Skeletal muscle tissue (tissue), 4 donors: ENCODE measurements around the gene C11orf71. TPM values are rescaled to one million over a fixed set of nuclear protein-coding genes. Genes with fewer than 3 reads are reported as not detected.
A peak's percentile ranks its signal among the peaks of the same experiment; 100 is the strongest.

ENCODE experiments used
- H3K27ac ChIP-seq: one replicate; pipeline ENCODE4 v1.7.0; 2013; ENCODE audit warnings: mild to moderate bottlenecking, low read depth, low read length, inconsistent platforms
- H3K27me3 ChIP-seq, 3 donors: one replicate each; pipeline ENCODE4 v1.7.0; 2013; ENCODE audit warnings: low read length in 3 of 3; ENCODE audit not compliant: control insufficient read depth in 3 of 3, insufficient read depth in 3 of 3
- H3K36me3 ChIP-seq, 3 donors: one replicate each; pipeline ENCODE4 v1.7.0; 2013; ENCODE audit warnings: low read length in 3 of 3; ENCODE audit not compliant: control insufficient read depth in 3 of 3, insufficient read depth in 3 of 3
- H3K4me1 ChIP-seq, 3 donors: one replicate each; pipeline ENCODE4 v1.7.0; 2013; ENCODE audit warnings: low read length in 3 of 3, mild to moderate bottlenecking in 3 of 3; ENCODE audit not compliant: control insufficient read depth in 3 of 3, insufficient read depth in 3 of 3
- H3K4me3 ChIP-seq, 3 donors: one replicate each; pipeline ENCODE4 v1.7.0; 2013; ENCODE audit warnings: low read length in 3 of 3
- H3K9ac ChIP-seq, 3 donors: one replicate each; pipeline ENCODE4 v1.7.0; 2013; ENCODE audit warnings: low read length in 3 of 3, mild to moderate bottlenecking in 3 of 3, moderate library complexity in 2 of 3, low read depth in 1 of 3
- H3K9me3 ChIP-seq, 3 donors: one replicate each; pipeline ENCODE4 v1.7.0; 2013; ENCODE audit warnings: low read length in 3 of 3; ENCODE audit not compliant: control insufficient read depth in 3 of 3
- total RNA-seq: library from RNA; depleted of rRNA; stranded (reverse); fragments of >200 nt; gene quantifications from one replicate; pipeline ENCODE4 v1.2.3, GENCODE V29; 2014
- donor health status: Osteomylitis.

Gene C11orf71
- total RNA-seq, 1 donor from 2014 or later: 8.4 TPM

- Histone ChIP-seq H3K4me3 (peak overlapping the region; percentile 93 to 96 (median 96)), H3K9me3 (no peaks in the 10 kb centered on the region), H3K36me3 (peaks cover 0 to 8% (median 4%) of the 10 kb centered on the region in 3 donors), H3K27me3 (no peaks in the 10 kb centered on the region), H3K4me1 (peaks cover 0 to 22% (median 17%) of the 10 kb centered on the region in 3 donors), H3K9ac (peak overlapping the region; percentile 95 to 99 (median 97)), H3K27ac (peak overlapping the region; percentile 99)
Measured at GRCh38 chr11:114400915-114401223, 558 bp upstream of the C11orf71 start.

GRCh38 chr11:114399490-114400215 is 658 bp downstream of the C11orf71 start:
- H3K4me3 ChIP-seq: peak overlapping the region; percentile 93 to 96 (median 96)

GRCh38 chr11:114398303-114398920 is 1.9 kb downstream of the C11orf71 start:
- Histone ChIP-seq H3K9ac (peak overlapping the region in 1 of 3 donors; percentile 99), H3K27ac (peak overlapping the region; percentile 99), H3K27me3 (no peaks in the 10 kb centered on the region), H3K9me3 (no peaks in the 10 kb centered on the region), H3K4me3 (peak overlapping the region in 1 of 3 donors; percentile 93), H3K4me1 (peaks cover 0 to 20% (median 17%) of the 10 kb centered on the region in 3 donors), H3K36me3 (no peaks in the 10 kb centered on the region)

More at GRCh38 chr11:114399490-114400215, 658 bp downstream of the C11orf71 start:
- Histone ChIP-seq H3K4me1 (peaks cover 0 to 22% (median 17%) of the 10 kb centered on the region in 3 donors), H3K9ac (peak overlapping the region; percentile 95 to 99 (median 97)), H3K9me3 (no peaks in the 10 kb centered on the region), H3K27ac (peak overlapping the region; percentile 99), H3K36me3 (no peaks in the 10 kb centered on the region), H3K27me3 (no peaks in the 10 kb centered on the region)

- H3K27me3 ChIP-seq: no peaks in the 10 kb centered on the region
- H3K36me3 ChIP-seq: no peaks in the 10 kb centered on the region
- H3K27ac ChIP-seq: no peak overlapping the region
- H3K4me3 ChIP-seq: no peak overlapping the region
- no peaks in the 10 kb centered on the region for H3K9me3 ChIP-seq
- H3K4me1 ChIP-seq: peaks cover 0 to 20% (median 17%) of the 10 kb centered on the region in 3 donors
- no peak overlapping the region for H3K9ac ChIP-seq
Measured at GRCh38 chr11:114397349-114397982, 2.8 kb downstream of the C11orf71 start.

- H3K27ac ChIP-seq: no peak overlapping the region
- no peaks in the 10 kb centered on the region for H3K27me3 ChIP-seq
- no peak overlapping the region for H3K9ac ChIP-seq
- peaks cover 0 to 20% (median 17%) of the 10 kb centered on the region in 3 donors for H3K4me1 ChIP-seq
- H3K4me3 ChIP-seq: no peak overlapping the region
- no peaks in the 10 kb centered on the region for H3K36me3 ChIP-seq
- no peaks in the 10 kb centered on the region for H3K9me3 ChIP-seq
Measured at GRCh38 chr11:114396916-114397315, 3.4 kb downstream of the C11orf71 start.

GRCh38 chr11:114395736-114396135 is 4.6 kb downstream of the C11orf71 start:
- H3K9ac ChIP-seq: no peak overlapping the region
- no peak overlapping the region for H3K4me3 ChIP-seq
- H3K27me3 ChIP-seq: no peaks in the 10 kb centered on the region
- no peaks in the 10 kb centered on the region for H3K36me3 ChIP-seq
- H3K27ac ChIP-seq: no peak overlapping the region
- no peaks in the 10 kb centered on the region for H3K9me3 ChIP-seq
- H3K4me1 ChIP-seq: peaks cover 0 to 14% (median 13%) of the 10 kb centered on the region in 3 donors

- H3K9ac ChIP-seq: no peak overlapping the region
- H3K27me3 ChIP-seq: no peaks in the 10 kb centered on the region
- H3K36me3 ChIP-seq: no peaks in the 10 kb centered on the region
- H3K4me1 ChIP-seq: peaks cover 0 to 5% (median 0%) of the 10 kb centered on the region in 3 donors
- H3K4me3 ChIP-seq: no peak overlapping the region
- no peaks in the 10 kb centered on the region for H3K9me3 ChIP-seq
- H3K27ac ChIP-seq: no peak overlapping the region
Measured at GRCh38 chr11:114392735-114393667, 7.3 kb downstream of the C11orf71 start.

- H3K27ac ChIP-seq: no peak overlapping the region
- H3K27me3 ChIP-seq: no peaks in the 10 kb centered on the region
- H3K9ac ChIP-seq: no peak overlapping the region
- peaks cover 0 to 2% (median 0%) of the 10 kb centered on the region in 3 donors for H3K9me3 ChIP-seq
- no peaks in the 10 kb centered on the region for H3K36me3 ChIP-seq
- no peaks in the 10 kb centered on the region for H3K4me1 ChIP-seq
- no peak overlapping the region for H3K4me3 ChIP-seq
Measured at GRCh38 chr11:114386545-114386944, 13.8 kb downstream of the C11orf71 start.

- Histone ChIP-seq H3K27ac (no peak overlapping the region), H3K4me1 (no peaks in the 10 kb centered on the region), H3K27me3 (no peaks in the 10 kb centered on the region), H3K9me3 (peaks cover 0 to 2% (median 0%) of the 10 kb centered on the region in 3 donors), H3K36me3 (no peaks in the 10 kb centered on the region), H3K9ac (no peak overlapping the region), H3K4me3 (no peak overlapping the region)
Measured at GRCh38 chr11:114386131-114386530, 14.2 kb downstream of the C11orf71 start.
